Mesenchymal stem cell (in vitro differentiated cells and primary cell): ENCODE data around the gene ASB5.

Source experiments
- DNase-seq: peaks from one replicate; pipeline ENCODE4 v3.0.0-alpha.2; 2013
- H2AFZ ChIP-seq: one replicate; pipeline ENCODE4 v1.6.1; 2013; ENCODE audit warnings: low read depth, mild to moderate bottlenecking, control low read depth, inconsistent platforms, low read length, moderate library complexity
- H2AK5ac ChIP-seq: 2 replicates; pipeline ENCODE4 v1.6.1; 2013; ENCODE audit warnings: low read length, moderate library complexity, mild to moderate bottlenecking, inconsistent platforms; ENCODE audit not compliant: severe bottlenecking
- H2BK120ac ChIP-seq: one replicate; pipeline ENCODE4 v1.6.1; 2013; ENCODE audit warnings: low read depth, mild to moderate bottlenecking, inconsistent platforms, low read length, moderate library complexity
- H2BK12ac ChIP-seq, 2 experiments: one replicate each; pipeline ENCODE4 v1.6.1; 2013; ENCODE audit warnings: inconsistent platforms in 2 of 2, low read length in 2 of 2, mild to moderate bottlenecking in 2 of 2, moderate library complexity in 2 of 2, control low read depth in 1 of 2
- H2BK15ac ChIP-seq: one replicate; pipeline ENCODE4 v1.6.1; 2013; ENCODE audit warnings: mild to moderate bottlenecking, low read depth, inconsistent platforms; ENCODE audit not compliant: poor library complexity, severe bottlenecking
- H2BK5ac ChIP-seq: 2 replicates; pipeline ENCODE4 v1.6.1; 2013; ENCODE audit warnings: low read depth, mild to moderate bottlenecking, low read length, control low read depth, inconsistent platforms; ENCODE audit not compliant: poor library complexity, severe bottlenecking
- H3K14ac ChIP-seq, 2 experiments: one replicate each; pipeline ENCODE4 v1.6.1; 2013; ENCODE audit warnings: inconsistent platforms in 2 of 2, low read length in 2 of 2, control low read depth in 1 of 2, mild to moderate bottlenecking in 1 of 2, moderate library complexity in 1 of 2
- H3K18ac ChIP-seq, 2 experiments: one replicate each; pipeline ENCODE4 v1.6.1; 2013; ENCODE audit warnings: inconsistent platforms in 2 of 2, low read length in 2 of 2, control low read depth in 1 of 2, low read depth in 1 of 2, mild to moderate bottlenecking in 1 of 2
- H3K23ac ChIP-seq, 2 experiments: one replicate each; pipeline ENCODE4 v1.6.1; 2013; ENCODE audit warnings: inconsistent platforms in 2 of 2, low read length in 2 of 2, mild to moderate bottlenecking in 2 of 2, moderate library complexity in 2 of 2, control low read depth in 1 of 2
- H3K27ac ChIP-seq: 2 replicates; pipeline ENCODE4 v1.5.1; 2013; ENCODE audit warnings: mild to moderate bottlenecking, moderate library complexity, low read length, control low read depth, inconsistent platforms; ENCODE audit not compliant: poor library complexity, severe bottlenecking
- H3K27me3 ChIP-seq, 2 experiments: 2 replicates each; pipeline versions ENCODE4 v1.6.1 to v1.7.0; 2013; ENCODE audit warnings: low read length in 2 of 2, mild to moderate bottlenecking in 2 of 2, moderate library complexity in 2 of 2, control low read depth in 1 of 2, inconsistent platforms in 1 of 2; ENCODE audit not compliant: control insufficient read depth in 1 of 2, insufficient read depth in 1 of 2
- H3K36me3 ChIP-seq, 2 experiments: 2 replicates each; pipeline versions ENCODE4 v1.6.1 to v1.7.0; 2013; ENCODE audit warnings: low read length in 2 of 2, control low read depth in 1 of 2, inconsistent platforms in 1 of 2, low read depth in 1 of 2, mild to moderate bottlenecking in 1 of 2; ENCODE audit not compliant: insufficient read depth in 2 of 2, control insufficient read depth in 1 of 2
- H3K4ac ChIP-seq, 2 experiments: one replicate each; pipeline ENCODE4 v1.6.1; 2013; ENCODE audit warnings: inconsistent platforms in 2 of 2, low read length in 2 of 2, mild to moderate bottlenecking in 2 of 2, moderate library complexity in 2 of 2, control low read depth in 1 of 2, low read depth in 1 of 2
- H3K4me1 ChIP-seq: 2 replicates; pipeline ENCODE4 v1.6.1; 2013; ENCODE audit warnings: low read depth, low read length, control low read depth; ENCODE audit not compliant: control insufficient read depth, insufficient read depth
- H3K4me2 ChIP-seq: 2 replicates; pipeline ENCODE4 v1.6.1; 2013; ENCODE audit warnings: low read length, mild to moderate bottlenecking, inconsistent platforms; ENCODE audit not compliant: poor library complexity, severe bottlenecking
- H3K4me3 ChIP-seq, 2 experiments: 2 replicates each; pipeline versions ENCODE4 v1.5.1 to v1.7.0; 2013; ENCODE audit warnings: low read length in 2 of 2, mild to moderate bottlenecking in 2 of 2, control low read depth in 1 of 2, low read depth in 1 of 2; ENCODE audit not compliant: insufficient read depth in 1 of 2
- H3K79me1 ChIP-seq: replicated peaks from 2 replicates; pipeline ENCODE4 v1.6.1; 2013; ENCODE audit warnings: mild to moderate bottlenecking, control low read depth, low read length, inconsistent platforms; ENCODE audit not compliant: poor library complexity, severe bottlenecking
- H3K9ac ChIP-seq: 2 replicates; pipeline ENCODE4 v1.7.0; 2013; ENCODE audit warnings: mild to moderate bottlenecking, low read length, moderate library complexity
- H3K9me3 ChIP-seq: 2 replicates; pipeline ENCODE4 v1.7.0; 2013; ENCODE audit warnings: mild to moderate bottlenecking, low read length; ENCODE audit not compliant: control insufficient read depth
- H4K8ac ChIP-seq: one replicate; pipeline ENCODE4 v1.6.1; 2013; ENCODE audit warnings: inconsistent platforms, mild to moderate bottlenecking, low read length, moderate library complexity
- H4K91ac ChIP-seq: one replicate; pipeline ENCODE4 v1.6.1; 2013; ENCODE audit warnings: mild to moderate bottlenecking, low read length, inconsistent platforms
- WGBS: methylation state at CpG from one replicate; pipeline ENCODE4 v1.1.7; 2013; ENCODE audit warnings: mixed read lengths; 5-methylcytosine and 5-hydroxymethylcytosine counted together

The ASB5 gene

GRCh38 chr4:176242764-176243347 is 26.2 kb downstream of the ASB5 start:
- Histone ChIP-seq H3K23ac (no peak overlapping the region), H3K4me1 (no peaks in the 10 kb centered on the region), H3K18ac (no peak overlapping the region), H3K4ac (no peak overlapping the region), H2AFZ (no peak overlapping the region), H2BK12ac (no peak overlapping the region), H2BK120ac (no peak overlapping the region), H2BK5ac (no peak overlapping the region), H3K4me3 (no peak overlapping the region), H3K27me3 (no peaks in the 10 kb centered on the region), H2BK15ac (no peak overlapping the region), H3K9ac (no peak overlapping the region), H3K14ac (no peak overlapping the region), H3K4me2 (no peak overlapping the region), H3K36me3 (no peaks in the 10 kb centered on the region), H3K9me3 (no peaks in the 10 kb centered on the region), H4K91ac (no peak overlapping the region), H3K79me1 (no peaks in the 10 kb centered on the region), H2AK5ac (no peak overlapping the region), H4K8ac (no peak overlapping the region), H3K27ac (no peak overlapping the region)
- WGBS = no CpG with 5 or more reads among the region's 1 CpG
- no peak for DNase-seq

- no peaks in the 10 kb centered on the region for H3K27me3 ChIP-seq
- H4K91ac ChIP-seq = no peak overlapping the region
- no peaks in the 10 kb centered on the region for H3K4me1 ChIP-seq
- 95% methylated on average over 8 of the region's 8 CpGs for WGBS
- H3K4me2 ChIP-seq = no peak overlapping the region
- no peaks in the 10 kb centered on the region for H3K9me3 ChIP-seq
- no peak overlapping the region for H3K23ac ChIP-seq
- no peak overlapping the region for H2BK120ac ChIP-seq
- H2AFZ ChIP-seq = no peak overlapping the region
- no peak for DNase-seq
- H2BK15ac ChIP-seq = no peak overlapping the region
- no peaks in the 10 kb centered on the region for H3K36me3 ChIP-seq
- no peak overlapping the region for H2BK12ac ChIP-seq
- H2AK5ac ChIP-seq = no peak overlapping the region
- no peak overlapping the region for H3K27ac ChIP-seq
- no peak overlapping the region for H2BK5ac ChIP-seq
- H3K4ac ChIP-seq = no peak overlapping the region
- no peak overlapping the region for H3K14ac ChIP-seq
- no peak overlapping the region for H3K4me3 ChIP-seq
- no peaks in the 10 kb centered on the region for H3K79me1 ChIP-seq
- H3K9ac ChIP-seq = no peak overlapping the region
- no peak overlapping the region for H4K8ac ChIP-seq
- H3K18ac ChIP-seq = no peak overlapping the region
Observed at GRCh38 chr4:176241703-176242102, 27.3 kb downstream of the ASB5 start.

- Histone ChIP-seq H3K27me3 (no peaks in the 10 kb centered on the region), H3K4me1 (no peaks in the 10 kb centered on the region), H3K4me2 (no peak overlapping the region), H2BK15ac (no peak overlapping the region), H2AFZ (no peak overlapping the region), H3K9me3 (no peaks in the 10 kb centered on the region), H3K14ac (no peak overlapping the region), H3K18ac (no peak overlapping the region), H3K23ac (no peak overlapping the region), H2AK5ac (no peak overlapping the region), H3K9ac (peak overlapping the region; percentile 67), H4K8ac (no peak overlapping the region), H3K27ac (no peak overlapping the region), H3K36me3 (no peaks in the 10 kb centered on the region), H2BK5ac (no peak overlapping the region), H4K91ac (no peak overlapping the region), H2BK12ac (no peak overlapping the region), H3K4me3 (peak overlapping the region in 1 of 2 experiments; percentile 55), H2BK120ac (no peak overlapping the region), H3K79me1 (no peaks in the 10 kb centered on the region), H3K4ac (no peak overlapping the region)
- DNase-seq = no peak
- no CpG with 5 or more reads among the region's 4 CpGs for WGBS
Observed at GRCh38 chr4:176238826-176239225, 30.2 kb downstream of the ASB5 start.

GRCh38 chr4:176238157-176238610 is 30.8 kb downstream of the ASB5 start:
- no peak for DNase-seq
- no peak overlapping the region for H3K27ac ChIP-seq
- no peaks in the 10 kb centered on the region for H3K79me1 ChIP-seq
- no peak overlapping the region for H3K14ac ChIP-seq
- no peak overlapping the region for H4K91ac ChIP-seq
- no peak overlapping the region for H3K4me2 ChIP-seq
- H2AFZ ChIP-seq = no peak overlapping the region
- H2AK5ac ChIP-seq = no peak overlapping the region
- no peaks in the 10 kb centered on the region for H3K4me1 ChIP-seq
- H2BK15ac ChIP-seq = no peak overlapping the region
- no peaks in the 10 kb centered on the region for H3K36me3 ChIP-seq
- H3K4me3 ChIP-seq = peak overlapping the region in 1 of 2 experiments; percentile 55
- no peak overlapping the region for H3K18ac ChIP-seq
- H3K4ac ChIP-seq = no peak overlapping the region
- no peaks in the 10 kb centered on the region for H3K27me3 ChIP-seq
- H4K8ac ChIP-seq = no peak overlapping the region
- WGBS = 94% methylated on average over 4 of the region's 7 CpGs
- peak overlapping the region; percentile 67 for H3K9ac ChIP-seq
- H3K23ac ChIP-seq = no peak overlapping the region
- no peak overlapping the region for H2BK5ac ChIP-seq
- no peak overlapping the region for H2BK120ac ChIP-seq
- H2BK12ac ChIP-seq = no peak overlapping the region
- no peaks in the 10 kb centered on the region for H3K9me3 ChIP-seq
